Chondrocyte (in vitro differentiated cells): ENCODE data around the gene NACC2. TPM values are rescaled to one million over a fixed set of nuclear protein-coding genes. Genes with fewer than 3 reads are reported as not detected.

ENCODE experiments used
- DNase-seq: peaks from one replicate; pipeline ENCODE4 v3.0.0; 2021; ENCODE audit warnings: mixed read lengths, low spot score
- H3K27ac Mint-ChIP-seq: one replicate; pipeline ENCODE4 v1.8.0; 2021; ENCODE audit warnings: mild to moderate bottlenecking, moderate library complexity, mixed read lengths; ENCODE audit not compliant: unreplicated experiment
- H3K27me3 Mint-ChIP-seq: 2 replicates; pipeline ENCODE4 v1.8.0; 2021; ENCODE audit warnings: low read depth, mixed read lengths
- H3K36me3 Mint-ChIP-seq: 2 replicates; pipeline ENCODE4 v1.8.0; 2021; ENCODE audit warnings: low read depth, mixed read lengths
- H3K4me1 Mint-ChIP-seq: 2 replicates; pipeline ENCODE4 v1.8.0; 2021; ENCODE audit warnings: low read depth, mild to moderate bottlenecking, mixed read lengths
- H3K4me3 Mint-ChIP-seq: one replicate; pipeline ENCODE4 v1.8.0; 2021; ENCODE audit warnings: mild to moderate bottlenecking, moderate library complexity, mixed read lengths; ENCODE audit not compliant: unreplicated experiment
- H3K9me3 Mint-ChIP-seq: 2 replicates; pipeline ENCODE4 v1.8.0; 2021; ENCODE audit warnings: low read depth, mixed read lengths
- CTCF ChIP-seq: fragments of 200-600 bp; sonication (generic); IDR thresholded peaks from 2 replicates; pipeline ENCODE4 v1.5.0; 2021; ENCODE audit warnings: antibody characterized with exemption, mild to moderate bottlenecking, moderate library complexity
- total RNA-seq: library from RNA; stranded (reverse); gene quantifications from 3 replicates; pipeline ENCODE4 v1.2.1, GENCODE V29; 2021

NACC2 gene
- total RNA-seq, 1 donor from 2014 or later = 51.0 TPM

- H3K27me3 Mint-ChIP-seq = no peaks in the 10 kb centered on the region
- peak overlapping the region; percentile 62 for H3K4me3 Mint-ChIP-seq
- H3K9me3 Mint-ChIP-seq = no peaks in the 10 kb centered on the region
- peak overlapping the region; percentile 90 for H3K27ac Mint-ChIP-seq
- H3K4me1 Mint-ChIP-seq = peaks cover 55% of the 10 kb centered on the region
- TF ChIP-seq CTCF = no peak
- no peaks in the 10 kb centered on the region for H3K36me3 Mint-ChIP-seq
- no peak for DNase-seq
Observed at GRCh38 chr9:136052991-136053756, 41.9 kb downstream of the NACC2 start.

DNA sequence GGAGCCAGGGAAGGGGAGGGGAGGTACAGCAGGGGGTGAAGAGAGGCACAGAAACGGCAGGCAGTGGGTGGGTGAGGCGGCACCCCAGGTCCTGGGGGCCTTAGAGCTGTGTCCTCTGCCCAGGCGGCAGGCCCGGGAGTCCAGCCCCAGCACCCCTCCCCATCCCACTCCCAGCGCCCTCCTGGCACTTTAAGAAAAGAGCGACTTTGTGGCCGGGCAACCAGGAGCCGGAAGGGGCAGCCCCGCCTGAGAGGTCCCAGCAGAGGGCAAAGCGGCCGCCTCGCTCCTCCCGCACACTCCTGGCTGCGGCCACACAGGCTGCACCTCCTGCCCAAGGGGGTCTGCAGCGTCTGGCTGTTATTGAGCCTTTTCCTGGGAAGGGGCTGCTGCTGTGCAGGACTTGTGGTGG, 42.6 kb downstream of the NACC2 start:
- Mint-ChIP-seq H3K27me3 (no peaks in the 10 kb centered on the region), H3K27ac (peak overlapping the region; percentile 90), H3K4me1 (peaks cover 51% of the 10 kb centered on the region), H3K9me3 (no peaks in the 10 kb centered on the region), H3K4me3 (peak overlapping the region; percentile 62), H3K36me3 (no peaks in the 10 kb centered on the region)
- TF ChIP-seq CTCF = no peak
- peak; percentile 93 for DNase-seq

DNA sequence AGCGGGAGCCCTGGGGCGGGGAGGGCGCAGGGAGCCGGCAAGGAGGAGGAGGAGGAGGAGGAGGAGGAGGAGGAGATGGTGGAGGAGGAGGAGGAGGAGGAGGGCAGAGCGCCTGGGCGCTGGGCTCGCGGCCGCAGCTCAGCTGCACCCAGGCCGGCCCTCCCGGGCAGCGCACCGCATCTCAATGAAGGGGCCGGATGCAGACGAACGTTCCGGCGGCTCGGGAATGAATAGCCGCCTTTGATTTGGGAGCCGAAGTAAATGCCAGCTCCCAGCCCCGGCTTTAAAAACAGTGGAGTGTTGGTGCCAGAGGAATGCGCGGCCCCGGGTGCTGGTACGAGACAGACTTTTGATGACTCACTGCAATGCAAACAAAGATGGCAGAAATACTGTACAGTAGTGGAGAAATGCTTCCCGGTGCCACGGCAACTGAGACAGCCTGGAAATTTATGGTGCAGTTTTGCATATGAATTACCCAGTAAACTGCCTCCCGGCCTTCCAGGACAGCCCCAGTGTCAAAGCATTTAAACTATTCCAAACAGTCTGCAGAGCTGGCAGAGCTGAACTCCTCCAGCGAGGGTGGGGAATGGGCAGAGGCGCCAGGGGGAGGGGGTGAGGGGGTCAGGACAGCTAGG, 43.1 kb downstream of the NACC2 start:
- Mint-ChIP-seq H3K9me3 (no peaks in the 10 kb centered on the region), H3K4me3 (peak overlapping the region; percentile 62), H3K4me1 (peaks cover 46% of the 10 kb centered on the region), H3K27ac (peak overlapping the region; percentile 90), H3K27me3 (no peaks in the 10 kb centered on the region), H3K36me3 (no peaks in the 10 kb centered on the region)
- no peak for TF ChIP-seq CTCF
- DNase-seq = peak; percentile 94

DNA sequence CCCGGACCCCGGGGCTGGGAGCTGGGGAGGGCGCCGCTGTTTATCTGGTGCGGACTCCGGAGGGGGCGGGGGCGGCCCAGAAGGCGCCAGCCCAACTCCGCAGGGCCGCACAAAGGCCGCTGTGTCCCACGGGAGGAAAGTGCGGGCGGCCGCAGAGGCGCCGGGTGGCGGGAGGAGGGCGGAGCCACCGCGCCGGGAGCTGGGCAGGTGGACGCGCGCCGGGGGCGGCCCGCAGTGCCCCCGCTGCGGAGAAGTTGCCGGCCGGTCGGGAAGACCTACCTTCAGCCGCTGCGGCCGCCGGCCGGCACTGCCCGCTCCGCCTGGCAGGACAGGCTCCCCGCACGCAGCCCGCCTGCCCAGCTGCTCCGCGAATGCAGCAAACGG, 43.6 kb downstream of the NACC2 start:
- no peaks in the 10 kb centered on the region for H3K27me3 Mint-ChIP-seq
- H3K4me1 Mint-ChIP-seq = peaks cover 48% of the 10 kb centered on the region
- no peaks in the 10 kb centered on the region for H3K9me3 Mint-ChIP-seq
- H3K4me3 Mint-ChIP-seq = peak overlapping the region; percentile 62
- peak overlapping the region; percentile 90 for H3K27ac Mint-ChIP-seq
- H3K36me3 Mint-ChIP-seq = no peaks in the 10 kb centered on the region
- TF ChIP-seq CTCF = no peak
- DNase-seq = peak; percentile 61

DNA sequence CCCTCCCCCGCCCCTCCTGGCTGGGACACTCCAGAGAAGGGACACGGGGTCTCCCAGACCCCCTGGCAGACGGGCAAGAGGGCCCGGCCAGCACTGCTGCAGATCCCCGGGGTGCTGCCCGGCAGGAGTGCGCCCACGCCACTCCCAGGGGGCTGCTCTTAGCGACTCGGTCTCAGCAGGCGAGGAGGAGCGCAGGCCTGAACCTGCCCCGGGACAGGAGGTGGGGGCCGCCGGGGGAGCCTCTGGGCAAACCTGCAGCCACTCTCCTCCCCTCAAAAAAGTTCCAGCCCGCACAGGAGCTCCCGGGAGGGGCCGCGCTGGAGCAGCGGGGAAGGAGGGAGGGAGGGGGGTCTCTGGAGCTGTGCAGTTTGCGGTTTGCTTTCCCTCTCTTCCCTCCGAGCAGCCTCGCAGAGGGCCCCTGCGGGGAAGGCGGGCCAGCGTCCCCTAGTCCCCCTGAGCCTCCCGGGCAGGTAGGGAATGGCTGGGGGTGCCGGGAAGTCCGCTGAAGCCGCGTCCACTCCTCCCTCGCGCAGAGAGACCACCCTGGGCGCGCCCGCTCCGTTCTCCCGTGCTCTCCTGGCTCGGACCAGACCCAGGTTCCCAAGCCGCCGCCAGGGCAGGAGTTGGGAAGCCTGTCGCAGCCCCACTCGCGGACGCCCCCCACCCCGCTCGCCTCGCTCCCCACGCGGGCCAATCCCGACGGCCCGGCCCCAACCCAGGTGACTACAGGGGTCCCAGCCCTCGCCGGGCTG, 44.2 kb downstream of the NACC2 start:
- DNase-seq = peak; percentile 92
- Mint-ChIP-seq H3K27ac (peak overlapping the region; percentile 54), H3K9me3 (no peaks in the 10 kb centered on the region), H3K4me3 (peak overlapping the region; percentile 54), H3K27me3 (no peaks in the 10 kb centered on the region), H3K4me1 (peaks cover 45% of the 10 kb centered on the region), H3K36me3 (no peaks in the 10 kb centered on the region)
- TF ChIP-seq CTCF = peak; percentile 50
